Measurements from ENCODE around the gene LEMD2. TPM values are rescaled to one million over a fixed set of nuclear protein-coding genes. Genes with fewer than 3 reads are reported as not detected.

Gene LEMD2
- total RNA-seq, 1 experiment from 2014 or later: 74.6 TPM

- H3K27me3 ChIP-seq (ENCODE audit: control insufficient read depth, insufficient read depth, low read length): no peaks in the 10 kb centered on the region; the same call in 1 of the 2 replicates
- H3K36me3 ChIP-seq (replicated peaks; ENCODE audit: control insufficient read depth, insufficient read depth, low read length): no peaks in the 10 kb centered on the region
- no peak for DNase-seq
- no peak overlapping the region for H3K4me3 ChIP-seq (ENCODE audit: insufficient read depth, low read depth, low read length)
Observed at GRCh38 chr6:33742092-33742491, 46.8 kb downstream of the LEMD2 start.

- DNase-seq: no peak
- H3K36me3 ChIP-seq (replicated peaks; ENCODE audit: control insufficient read depth, insufficient read depth, low read length): no peaks in the 10 kb centered on the region
- no peaks in the 10 kb centered on the region for H3K27me3 ChIP-seq (ENCODE audit: control insufficient read depth, insufficient read depth, low read length)
- no peak overlapping the region for H3K4me3 ChIP-seq (ENCODE audit: insufficient read depth, low read depth, low read length)
Observed at GRCh38 chr6:33740794-33741193, 48.1 kb downstream of the LEMD2 start.

DNA sequence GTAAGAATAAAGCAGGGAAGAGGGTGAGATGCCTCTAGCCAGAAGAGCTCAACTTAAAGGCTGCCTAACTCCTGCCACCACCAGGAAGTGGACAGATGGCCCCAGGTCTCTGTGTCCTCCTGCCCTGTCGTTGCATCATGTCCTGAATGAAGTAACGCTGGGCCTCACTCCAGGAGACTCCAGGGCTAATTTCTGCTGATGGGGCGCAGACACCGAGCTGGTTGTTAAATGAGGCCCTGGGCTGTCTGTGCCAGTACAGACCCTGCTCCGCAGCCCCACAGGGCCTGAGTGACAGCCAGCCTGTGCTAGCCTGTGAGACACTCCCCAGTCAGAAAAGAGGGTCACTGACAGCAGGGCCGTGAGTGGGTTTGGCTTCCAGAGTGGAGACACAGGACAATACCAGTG is 48.7 kb downstream of the LEMD2 start:
- no peaks in the 10 kb centered on the region for H3K36me3 ChIP-seq (replicated peaks; ENCODE audit: control insufficient read depth, insufficient read depth, low read length)
- H3K27me3 ChIP-seq (ENCODE audit: control insufficient read depth, insufficient read depth, low read length): no peaks in the 10 kb centered on the region
- no peak overlapping the region for H3K4me3 ChIP-seq (ENCODE audit: insufficient read depth, low read depth, low read length)
- no peak for DNase-seq

GRCh38 chr6:33739571-33739970 is 49.4 kb downstream of the LEMD2 start:
- DNase-seq: no peak
- H3K4me3 ChIP-seq (ENCODE audit: insufficient read depth, low read depth, low read length): no peak overlapping the region
- H3K27me3 ChIP-seq (ENCODE audit: control insufficient read depth, insufficient read depth, low read length): no peaks in the 10 kb centered on the region
- H3K36me3 ChIP-seq (replicated peaks; ENCODE audit: control insufficient read depth, insufficient read depth, low read length): no peaks in the 10 kb centered on the region

GRCh38 chr6:33738879-33739278 is 50.1 kb downstream of the LEMD2 start:
- no peaks in the 10 kb centered on the region for H3K27me3 ChIP-seq (ENCODE audit: control insufficient read depth, insufficient read depth, low read length)
- H3K4me3 ChIP-seq (ENCODE audit: insufficient read depth, low read depth, low read length): no peak overlapping the region
- DNase-seq: no peak
- H3K36me3 ChIP-seq (replicated peaks; ENCODE audit: control insufficient read depth, insufficient read depth, low read length): no peaks in the 10 kb centered on the region

DNA sequence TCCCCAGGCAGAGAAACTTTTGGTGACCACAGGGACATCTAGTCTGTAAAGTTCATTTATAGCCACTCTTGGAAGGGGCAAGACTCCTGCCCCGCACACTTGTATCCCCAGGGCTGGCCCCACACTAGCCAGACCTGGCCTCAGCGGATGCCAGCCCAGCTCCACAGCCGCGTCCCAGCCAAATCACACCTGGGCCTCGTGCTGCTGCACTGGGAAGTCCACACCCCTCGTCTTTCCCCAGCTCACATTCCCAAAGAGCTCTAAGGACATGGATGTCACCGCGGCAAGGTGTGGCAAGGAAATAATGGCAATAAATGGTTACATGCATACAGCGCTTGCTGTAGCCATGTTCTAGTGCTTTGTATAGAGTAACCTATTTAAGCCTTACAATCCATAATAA is 50.8 kb downstream of the LEMD2 start:
- no peak for DNase-seq
- Histone ChIP-seq H3K27me3 (ENCODE audit: control insufficient read depth, insufficient read depth, low read length) (no peaks in the 10 kb centered on the region), H3K4me3 (ENCODE audit: insufficient read depth, low read depth, low read length) (no peak overlapping the region), H3K36me3 (replicated peaks; ENCODE audit: control insufficient read depth, insufficient read depth, low read length) (no peaks in the 10 kb centered on the region)

DNA sequence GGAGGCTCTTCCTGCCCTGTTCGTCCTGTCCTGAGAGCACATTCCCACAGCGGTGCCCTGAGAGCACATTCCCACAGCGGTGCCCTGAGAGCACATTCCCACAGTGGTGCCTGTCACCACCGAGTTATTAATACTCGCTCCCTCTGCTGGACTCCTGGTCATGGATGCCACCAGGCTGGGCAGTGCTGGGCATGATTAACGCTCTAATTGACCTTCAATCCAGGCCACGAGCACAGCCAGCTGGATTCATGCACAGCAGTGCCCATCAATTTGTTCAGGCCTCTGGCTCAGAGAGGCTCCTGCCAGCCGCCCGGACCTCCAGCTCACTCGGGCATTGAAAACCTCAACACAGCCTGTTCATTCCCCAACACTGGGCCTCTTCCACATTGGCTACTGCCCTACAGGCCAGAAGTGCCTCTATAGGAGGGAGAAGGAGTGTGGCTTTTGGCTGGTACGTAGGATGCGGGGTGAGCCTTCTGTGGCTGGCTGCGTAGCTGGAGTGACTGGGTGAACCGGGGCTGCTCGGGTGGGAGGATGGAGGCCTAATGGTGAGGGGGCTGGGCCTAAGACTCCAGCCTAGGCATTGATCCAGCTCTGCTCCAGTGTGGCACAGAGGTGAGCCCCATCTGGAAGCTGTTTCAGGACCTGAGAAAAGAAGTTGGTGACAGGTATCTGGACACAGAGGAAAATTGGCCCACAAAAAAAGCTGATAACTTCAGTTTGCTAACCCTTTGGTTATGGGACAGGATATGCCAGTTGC is 51.5 kb downstream of the LEMD2 start:
- no peaks in the 10 kb centered on the region for H3K27me3 ChIP-seq (ENCODE audit: control insufficient read depth, insufficient read depth, low read length)
- DNase-seq: no peak
- no peaks in the 10 kb centered on the region for H3K36me3 ChIP-seq (replicated peaks; ENCODE audit: control insufficient read depth, insufficient read depth, low read length)
- no peak overlapping the region for H3K4me3 ChIP-seq (ENCODE audit: insufficient read depth, low read depth, low read length)

GRCh38 chr6:33735216-33735615 is 53.7 kb downstream of the LEMD2 start:
- Histone ChIP-seq H3K4me3 (ENCODE audit: insufficient read depth, low read depth, low read length) (no peak overlapping the region), H3K36me3 (replicated peaks; ENCODE audit: control insufficient read depth, insufficient read depth, low read length) (no peaks in the 10 kb centered on the region), H3K27me3 (ENCODE audit: control insufficient read depth, insufficient read depth, low read length) (no peaks in the 10 kb centered on the region)
- no peak for DNase-seq

GRCh38 chr6:33733709-33734007 is 55.3 kb downstream of the LEMD2 start:
- H3K4me3 ChIP-seq (ENCODE audit: insufficient read depth, low read depth, low read length): no peak overlapping the region
- no peaks in the 10 kb centered on the region for H3K27me3 ChIP-seq (ENCODE audit: control insufficient read depth, insufficient read depth, low read length)
- DNase-seq: no peak
- H3K36me3 ChIP-seq (replicated peaks; ENCODE audit: control insufficient read depth, insufficient read depth, low read length): no peaks in the 10 kb centered on the region

DNA sequence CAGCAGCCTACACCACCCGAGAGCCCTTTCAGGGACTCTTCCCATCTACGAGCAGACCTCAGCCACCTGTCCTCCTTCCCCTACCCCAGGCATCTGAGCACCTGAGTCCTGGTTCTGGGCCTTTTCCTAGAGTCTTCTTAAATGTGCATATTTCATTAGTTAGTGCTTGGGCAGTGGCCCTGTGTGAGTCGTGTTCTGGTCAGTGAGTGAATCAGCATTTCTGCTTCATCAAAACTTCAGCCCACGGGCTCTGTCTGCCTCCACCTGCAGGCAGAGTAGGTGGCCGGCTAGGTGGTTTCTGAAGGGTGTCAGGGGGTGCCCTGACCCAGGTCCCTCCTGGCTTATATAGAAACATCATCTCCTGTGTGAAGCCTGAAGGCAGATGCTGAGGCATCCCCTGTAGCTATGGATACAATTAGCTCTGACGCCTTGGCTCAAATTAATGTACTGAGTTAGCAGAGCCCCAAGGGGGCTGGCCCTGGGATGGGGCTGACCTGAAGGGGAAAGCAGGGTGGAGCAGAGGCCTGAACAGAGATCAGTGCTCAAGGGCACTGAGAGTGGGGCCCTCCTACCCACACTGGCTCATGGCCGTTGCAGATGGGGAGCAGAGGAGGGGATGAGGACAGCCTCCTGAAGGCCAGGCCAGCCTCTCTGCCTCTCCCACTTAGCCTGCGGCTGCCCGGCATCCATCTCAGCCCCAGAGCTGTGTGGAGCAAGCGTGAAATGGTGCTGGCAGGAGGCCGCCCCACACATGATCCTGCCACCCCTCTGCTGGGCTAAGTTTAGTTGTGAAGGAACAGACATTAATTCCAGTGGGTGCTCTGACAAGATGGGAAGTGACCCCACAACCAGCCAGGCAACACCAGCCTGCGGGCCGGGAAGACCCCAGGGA is 55.9 kb downstream of the LEMD2 start:
- Histone ChIP-seq H3K27me3 (ENCODE audit: control insufficient read depth, insufficient read depth, low read length) (peaks cover 2% of the 10 kb centered on the region; the same call in 1 of the 2 replicates), H3K4me3 (ENCODE audit: insufficient read depth, low read depth, low read length) (no peak overlapping the region), H3K36me3 (replicated peaks; ENCODE audit: control insufficient read depth, insufficient read depth, low read length) (no peaks in the 10 kb centered on the region)
- no peak for DNase-seq

DNA sequence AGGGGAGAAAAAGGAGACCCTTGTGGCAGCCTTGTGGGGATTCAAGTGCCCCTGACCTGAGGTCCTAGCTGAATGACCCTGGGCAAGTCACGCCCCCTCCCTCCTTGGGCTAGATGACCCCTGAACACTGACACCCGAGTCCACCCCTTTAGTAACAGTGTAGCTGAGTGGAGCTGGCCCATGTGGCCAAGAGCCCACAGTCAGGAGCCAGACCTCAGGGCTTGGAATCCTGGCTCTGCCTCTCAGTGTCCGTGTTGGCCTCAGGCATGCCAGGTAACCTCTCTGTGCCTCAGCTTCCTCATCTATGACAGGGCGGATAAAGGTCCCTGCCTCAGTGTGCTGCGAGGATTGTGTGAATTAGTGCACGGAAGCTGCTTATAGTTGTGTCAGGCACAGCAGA is 56.5 kb downstream of the LEMD2 start:
- Histone ChIP-seq H3K36me3 (replicated peaks; ENCODE audit: control insufficient read depth, insufficient read depth, low read length) (no peaks in the 10 kb centered on the region), H3K4me3 (ENCODE audit: insufficient read depth, low read depth, low read length) (no peak overlapping the region)

GRCh38 chr6:33731751-33732282 is 57.1 kb downstream of the LEMD2 start:
- Histone ChIP-seq H3K36me3 (replicated peaks; ENCODE audit: control insufficient read depth, insufficient read depth, low read length) (no peaks in the 10 kb centered on the region), H3K4me3 (ENCODE audit: insufficient read depth, low read depth, low read length) (no peak overlapping the region), H3K27me3 (ENCODE audit: control insufficient read depth, insufficient read depth, low read length) (peaks cover 2% of the 10 kb centered on the region; the same call in 1 of the 2 replicates)
- DNase-seq: no peak

More for the DNA sequence above, 56.5 kb downstream of the LEMD2 start:
- no peak for DNase-seq
- peaks cover 2% of the 10 kb centered on the region; the same call in 1 of the 2 replicates for H3K27me3 ChIP-seq (ENCODE audit: control insufficient read depth, insufficient read depth, low read length)

DNA sequence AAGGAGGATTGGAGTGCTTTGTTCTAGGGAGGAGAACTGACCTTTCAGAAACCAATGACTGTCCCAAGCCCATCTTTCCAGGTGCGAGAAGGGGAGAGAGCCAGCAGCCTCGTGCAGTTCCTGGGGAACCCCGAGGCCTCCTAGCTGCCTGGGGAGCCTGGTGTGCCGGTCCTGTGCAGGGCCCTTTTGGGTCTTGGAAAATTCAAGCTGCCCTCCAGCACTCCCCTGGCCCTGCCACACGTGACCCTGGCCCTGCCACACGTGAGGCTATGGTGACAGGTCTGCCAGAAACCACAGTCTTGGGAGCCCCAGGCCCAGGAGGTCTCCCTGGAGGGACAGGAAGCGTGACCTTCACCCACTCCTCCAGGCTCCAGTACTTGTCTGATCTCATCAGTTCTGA is 57.9 kb downstream of the LEMD2 start:
- H3K27me3 ChIP-seq (ENCODE audit: control insufficient read depth, insufficient read depth, low read length): peaks cover 2% of the 10 kb centered on the region; the same call in 1 of the 2 replicates
- no peak overlapping the region for H3K4me3 ChIP-seq (ENCODE audit: insufficient read depth, low read depth, low read length)
- DNase-seq: no peak
- H3K36me3 ChIP-seq (replicated peaks; ENCODE audit: control insufficient read depth, insufficient read depth, low read length): no peaks in the 10 kb centered on the region

DNA sequence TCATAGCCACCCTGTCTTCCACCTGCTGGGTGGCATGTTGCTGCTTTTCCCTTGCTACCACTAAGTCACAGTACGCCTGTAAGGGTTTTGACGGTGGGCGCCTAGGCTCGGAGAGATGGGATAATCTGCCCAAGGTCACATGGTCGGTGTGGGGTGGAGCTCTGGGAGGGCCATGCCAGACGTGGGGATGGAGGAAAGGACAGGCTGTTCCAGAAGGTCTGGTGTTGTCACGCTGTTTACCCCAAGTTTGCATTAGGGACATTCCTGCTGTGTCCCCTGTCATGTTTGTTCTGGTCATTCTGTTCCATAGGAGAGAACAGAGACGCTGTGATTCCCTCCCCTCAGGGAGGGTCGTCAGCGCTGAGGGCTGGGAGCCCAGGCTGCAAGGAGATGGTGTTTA is 58.3 kb downstream of the LEMD2 start:
- Histone ChIP-seq H3K4me3 (ENCODE audit: insufficient read depth, low read depth, low read length) (no peak overlapping the region), H3K27me3 (ENCODE audit: control insufficient read depth, insufficient read depth, low read length) (peaks cover 2% of the 10 kb centered on the region; the same call in 1 of the 2 replicates), H3K36me3 (replicated peaks; ENCODE audit: control insufficient read depth, insufficient read depth, low read length) (no peaks in the 10 kb centered on the region)
- DNase-seq: no peak

DNA sequence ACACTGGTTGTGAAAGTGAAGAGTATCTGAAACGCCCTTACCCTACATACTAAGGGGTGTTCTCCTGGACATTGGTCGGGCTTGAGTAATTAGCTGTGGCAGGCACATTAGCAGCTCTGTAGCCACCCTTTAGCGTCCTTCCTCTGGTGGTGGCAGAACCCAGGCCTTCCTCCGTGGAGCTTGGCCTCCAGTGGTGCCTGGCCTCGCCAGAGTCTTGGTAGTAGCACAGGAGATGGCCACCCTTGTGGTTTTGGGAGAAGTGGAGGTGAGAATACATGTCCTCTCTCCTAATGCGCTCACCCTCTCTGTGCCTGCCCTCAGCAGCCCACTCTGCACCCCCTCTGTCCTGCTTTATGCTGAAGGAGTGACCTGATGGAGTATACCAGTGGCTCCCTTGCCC is 59.9 kb downstream of the LEMD2 start:
- H3K36me3 ChIP-seq (replicated peaks; ENCODE audit: control insufficient read depth, insufficient read depth, low read length): no peaks in the 10 kb centered on the region
- H3K27me3 ChIP-seq (ENCODE audit: control insufficient read depth, insufficient read depth, low read length): peaks cover 2% of the 10 kb centered on the region; the same call in 1 of the 2 replicates
- DNase-seq: no peak
- no peak overlapping the region for H3K4me3 ChIP-seq (ENCODE audit: insufficient read depth, low read depth, low read length)

Measured in H7 (cell line).